SU-DHL-6 (cell line): ENCODE measurements around the gene KIF7.

ENCODE experiments used
- H2AFZ ChIP-seq: fragments of 200-600 bp; sonication (generic); 2 replicates; pipeline ENCODE4 v1.6.1; 2014; ENCODE audit warnings: low read depth, mild to moderate bottlenecking, moderate library complexity, mixed read lengths, antibody characterized with exemption, low read length; ENCODE audit not compliant: severe bottlenecking
- H3F3A ChIP-seq: fragments of 200-600 bp; shearing (Covaris generic); 2 replicates; pipeline ENCODE4 v1.6.0; 2016; ENCODE audit warnings: antibody characterized with exemption, mild to moderate bottlenecking; ENCODE audit not compliant: insufficient read depth
- H3K27ac ChIP-seq: fragments of 200-600 bp; sonication (generic); 2 replicates; pipeline ENCODE4 v1.5.1; 2016; ENCODE audit warnings: low read depth, mild to moderate bottlenecking, low read length, moderate library complexity, mixed read lengths
- H3K27me3 ChIP-seq: fragments of 200-600 bp; sonication (generic), shearing (Covaris generic); 2 replicates; pipeline ENCODE4 v1.6.0; 2014; ENCODE audit warnings: mild to moderate bottlenecking, low read length
- H3K36me3 ChIP-seq: fragments of 200-600 bp; sonication (generic); 2 replicates; pipeline ENCODE4 v1.6.1; 2014; ENCODE audit warnings: mild to moderate bottlenecking, low read length, mixed read lengths
- H3K4me2 ChIP-seq: fragments of 300-600, 200-600 bp; shearing (Covaris generic), sonication (generic); 2 replicates; pipeline ENCODE4 v1.6.0; 2014; ENCODE audit warnings: low read length, low read depth, mild to moderate bottlenecking; ENCODE audit not compliant: poor library complexity, severe bottlenecking
- H3K4me3 ChIP-seq: fragments of 200-600 bp; sonication (generic); 2 replicates; pipeline ENCODE4 v1.5.1; 2014; ENCODE audit warnings: antibody characterized with exemption, low read length, mild to moderate bottlenecking, mixed read lengths; ENCODE audit not compliant: insufficient read depth, poor library complexity, severe bottlenecking
- H3K79me2 ChIP-seq: fragments of 200-600 bp; sonication (generic); 2 replicates; pipeline ENCODE4 v1.6.1; 2014; ENCODE audit warnings: mild to moderate bottlenecking, low read length, moderate library complexity; ENCODE audit not compliant: insufficient read depth
- H3K9ac ChIP-seq: fragments of 200-600 bp; sonication (generic); 2 replicates; pipeline ENCODE4 v1.7.0; 2014; ENCODE audit warnings: mild to moderate bottlenecking, low read length
- H3K9me2 ChIP-seq: fragments of 200-600 bp; sonication (generic); replicated peaks from 2 replicates; pipeline ENCODE4 v1.6.1; 2014; ENCODE audit warnings: low read length; ENCODE audit not compliant: insufficient read depth
- H3K9me3 ChIP-seq: fragments of 200-600 bp; sonication (generic); 2 replicates; pipeline ENCODE4 v1.6.1; 2014; ENCODE audit warnings: low read length, mixed read lengths; ENCODE audit not compliant: insufficient read depth
- H4K20me1 ChIP-seq: fragments of 200-600 bp; sonication (generic); 2 replicates; pipeline ENCODE4 v1.6.1; 2014; ENCODE audit warnings: low read depth, mild to moderate bottlenecking, antibody characterized with exemption, low read length, moderate library complexity, mixed read lengths
- EZH2phosphoT487 ChIP-seq: fragments of 200-600 bp; sonication (generic), shearing (Covaris generic); conservative IDR thresholded peaks from 2 replicates; pipeline ENCODE4 v1.6.1; 2018; ENCODE audit warnings: mild to moderate bottlenecking, antibody characterized with exemption, low read length, moderate library complexity, mixed read lengths
- TF ChIP-seq, protein P1 (sequence below): fragments of 200-600 bp; sonication (generic); IDR thresholded peaks from one replicate; pipeline ENCODE4 v1.5.1; 2017; ENCODE audit warnings: antibody characterized with exemption, mild to moderate bottlenecking, low read length, moderate library complexity; ENCODE audit not compliant: insufficient read depth, poor library complexity, severe bottlenecking

The KIF7 gene

DNA sequence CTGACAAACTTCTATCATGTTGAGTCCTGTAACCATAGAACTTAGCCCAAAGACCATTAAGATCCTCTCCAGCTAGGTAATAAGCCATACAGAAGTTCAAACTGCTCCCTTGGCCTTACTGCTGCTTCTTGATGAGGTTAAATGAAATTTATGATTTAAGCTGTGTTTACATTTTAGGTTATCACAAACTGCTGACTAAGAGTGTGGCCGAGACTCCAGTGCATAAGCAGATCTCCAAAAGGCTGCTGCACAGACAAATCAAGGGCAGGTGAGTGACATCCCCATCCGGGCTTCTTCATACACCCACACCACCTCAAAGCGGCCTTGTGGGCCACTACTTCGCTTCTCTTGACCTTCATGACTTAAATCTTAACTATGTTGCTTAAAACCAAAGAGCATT, 39.0 kb downstream of the KIF7 start:
- Histone ChIP-seq H4K20me1 (no peaks in the 10 kb centered on the region), H3K9me2 (no peaks in the 10 kb centered on the region), H3K4me3 (no peak overlapping the region), H3K79me2 (no peaks in the 10 kb centered on the region), H3K27ac (no peak overlapping the region), H3K4me2 (no peak overlapping the region), H3F3A (no peaks in the 10 kb centered on the region), H3K36me3 (peaks cover 52% of the 10 kb centered on the region), H3K27me3 (no peaks in the 10 kb centered on the region), H3K9ac (no peak overlapping the region), H3K9me3 (no peaks in the 10 kb centered on the region), H2AFZ (no peak overlapping the region)
- TF ChIP-seq, protein P1, sequence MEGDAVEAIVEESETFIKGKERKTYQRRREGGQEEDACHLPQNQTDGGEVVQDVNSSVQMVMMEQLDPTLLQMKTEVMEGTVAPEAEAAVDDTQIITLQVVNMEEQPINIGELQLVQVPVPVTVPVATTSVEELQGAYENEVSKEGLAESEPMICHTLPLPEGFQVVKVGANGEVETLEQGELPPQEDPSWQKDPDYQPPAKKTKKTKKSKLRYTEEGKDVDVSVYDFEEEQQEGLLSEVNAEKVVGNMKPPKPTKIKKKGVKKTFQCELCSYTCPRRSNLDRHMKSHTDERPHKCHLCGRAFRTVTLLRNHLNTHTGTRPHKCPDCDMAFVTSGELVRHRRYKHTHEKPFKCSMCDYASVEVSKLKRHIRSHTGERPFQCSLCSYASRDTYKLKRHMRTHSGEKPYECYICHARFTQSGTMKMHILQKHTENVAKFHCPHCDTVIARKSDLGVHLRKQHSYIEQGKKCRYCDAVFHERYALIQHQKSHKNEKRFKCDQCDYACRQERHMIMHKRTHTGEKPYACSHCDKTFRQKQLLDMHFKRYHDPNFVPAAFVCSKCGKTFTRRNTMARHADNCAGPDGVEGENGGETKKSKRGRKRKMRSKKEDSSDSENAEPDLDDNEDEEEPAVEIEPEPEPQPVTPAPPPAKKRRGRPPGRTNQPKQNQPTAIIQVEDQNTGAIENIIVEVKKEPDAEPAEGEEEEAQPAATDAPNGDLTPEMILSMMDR: no peak
- no peak for TF ChIP-seq EZH2phosphoT487

DNA sequence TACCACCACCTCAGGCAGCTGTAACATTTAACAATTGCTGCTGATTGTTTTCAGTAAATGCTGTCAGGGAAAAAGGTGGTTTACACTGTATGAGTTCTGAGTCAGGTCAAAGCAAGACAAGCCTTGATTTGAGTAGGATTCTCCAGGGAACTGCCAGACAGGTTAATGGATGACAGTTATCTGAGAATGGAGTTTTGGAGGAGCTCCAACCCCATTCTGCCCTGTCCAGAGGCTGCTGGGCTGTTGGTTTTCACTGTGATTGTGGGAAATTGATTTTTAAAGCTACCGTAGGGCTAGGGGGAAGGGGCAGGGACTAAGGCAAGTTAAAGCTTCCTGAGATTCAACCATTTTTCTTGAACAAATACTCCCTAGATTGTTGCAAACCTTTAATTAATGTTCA, 40.1 kb downstream of the KIF7 start:
- H3K9me2 ChIP-seq: no peaks in the 10 kb centered on the region
- H3K27ac ChIP-seq: no peak overlapping the region
- no peaks in the 10 kb centered on the region for H3K79me2 ChIP-seq
- no peaks in the 10 kb centered on the region for H3K9me3 ChIP-seq
- no peaks in the 10 kb centered on the region for H3F3A ChIP-seq
- H4K20me1 ChIP-seq: no peaks in the 10 kb centered on the region
- H2AFZ ChIP-seq: no peak overlapping the region
- TF ChIP-seq EZH2phosphoT487: no peak
- no peak overlapping the region for H3K4me3 ChIP-seq
- no peak overlapping the region for H3K9ac ChIP-seq
- H3K36me3 ChIP-seq: peaks cover 63% of the 10 kb centered on the region
- H3K27me3 ChIP-seq: no peaks in the 10 kb centered on the region
- H3K4me2 ChIP-seq: no peak overlapping the region

DNA sequence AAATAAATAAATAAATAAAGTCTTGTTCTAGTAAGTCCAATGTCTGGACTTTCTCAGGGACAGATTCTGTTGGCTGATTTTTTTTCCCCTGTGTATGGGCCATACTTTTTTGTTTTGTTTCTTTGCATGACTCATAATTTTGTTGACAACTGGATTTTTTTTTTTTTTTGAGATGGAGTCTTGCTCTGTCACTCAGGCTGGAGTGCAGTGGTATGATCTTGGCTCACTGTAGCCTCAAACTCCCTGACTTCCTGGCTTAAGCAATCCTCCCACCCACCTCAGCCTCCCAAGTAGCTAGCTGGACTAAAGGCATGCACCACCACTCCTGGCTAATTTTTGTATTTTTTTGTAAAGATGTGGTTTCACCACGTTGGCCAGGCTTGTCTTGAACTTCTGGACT, 41.1 kb downstream of the KIF7 start:
- no peak overlapping the region for H3K4me3 ChIP-seq
- no peaks in the 10 kb centered on the region for H3F3A ChIP-seq
- H3K9me2 ChIP-seq: no peaks in the 10 kb centered on the region
- no peaks in the 10 kb centered on the region for H3K9me3 ChIP-seq
- TF ChIP-seq EZH2phosphoT487: no peak
- TF ChIP-seq, protein P1: no peak
- H2AFZ ChIP-seq: no peak overlapping the region
- H4K20me1 ChIP-seq: no peaks in the 10 kb centered on the region
- H3K27me3 ChIP-seq: no peaks in the 10 kb centered on the region
- peaks cover 60% of the 10 kb centered on the region for H3K36me3 ChIP-seq
- H3K9ac ChIP-seq: no peak overlapping the region
- no peak overlapping the region for H3K27ac ChIP-seq
- H3K79me2 ChIP-seq: no peaks in the 10 kb centered on the region
- no peak overlapping the region for H3K4me2 ChIP-seq

DNA sequence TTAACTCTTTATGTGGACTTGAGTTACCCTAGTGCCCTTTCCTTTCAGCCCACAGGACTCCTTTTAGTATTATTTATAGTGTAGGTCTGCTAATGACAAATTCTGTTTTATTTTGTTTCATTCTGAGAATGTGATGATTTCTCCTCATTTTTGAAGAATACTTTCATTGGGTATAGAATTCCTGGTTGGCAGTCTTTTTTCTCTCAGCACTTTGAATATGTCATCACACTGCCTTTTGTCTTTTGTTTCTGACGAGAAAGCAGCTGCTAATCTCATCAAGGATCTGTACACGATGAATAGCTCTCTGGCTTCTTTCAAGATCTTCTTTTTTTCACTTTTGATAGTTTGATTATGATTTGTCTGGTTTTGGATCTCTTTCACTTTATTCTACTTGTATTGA, 42.2 kb downstream of the KIF7 start:
- Histone ChIP-seq H2AFZ (no peak overlapping the region), H3F3A (no peaks in the 10 kb centered on the region; the same call in 1 of the 2 replicates), H3K4me2 (no peak overlapping the region), H3K36me3 (peaks cover 61% of the 10 kb centered on the region), H4K20me1 (no peaks in the 10 kb centered on the region), H3K27me3 (no peaks in the 10 kb centered on the region), H3K79me2 (no peaks in the 10 kb centered on the region), H3K9ac (no peak overlapping the region), H3K9me2 (no peaks in the 10 kb centered on the region), H3K9me3 (no peaks in the 10 kb centered on the region), H3K4me3 (no peak overlapping the region), H3K27ac (no peak overlapping the region)
- TF ChIP-seq, protein P1: no peak
- TF ChIP-seq EZH2phosphoT487: no peak
